EH (cell line): ENCODE results near the gene GNPTAB.

Experiments
- DNase-seq: peaks from one replicate; pipeline ENCODE4 v3.0.0-alpha.2; 2015; ENCODE audit warnings: low read depth

GNPTAB gene

DNA sequence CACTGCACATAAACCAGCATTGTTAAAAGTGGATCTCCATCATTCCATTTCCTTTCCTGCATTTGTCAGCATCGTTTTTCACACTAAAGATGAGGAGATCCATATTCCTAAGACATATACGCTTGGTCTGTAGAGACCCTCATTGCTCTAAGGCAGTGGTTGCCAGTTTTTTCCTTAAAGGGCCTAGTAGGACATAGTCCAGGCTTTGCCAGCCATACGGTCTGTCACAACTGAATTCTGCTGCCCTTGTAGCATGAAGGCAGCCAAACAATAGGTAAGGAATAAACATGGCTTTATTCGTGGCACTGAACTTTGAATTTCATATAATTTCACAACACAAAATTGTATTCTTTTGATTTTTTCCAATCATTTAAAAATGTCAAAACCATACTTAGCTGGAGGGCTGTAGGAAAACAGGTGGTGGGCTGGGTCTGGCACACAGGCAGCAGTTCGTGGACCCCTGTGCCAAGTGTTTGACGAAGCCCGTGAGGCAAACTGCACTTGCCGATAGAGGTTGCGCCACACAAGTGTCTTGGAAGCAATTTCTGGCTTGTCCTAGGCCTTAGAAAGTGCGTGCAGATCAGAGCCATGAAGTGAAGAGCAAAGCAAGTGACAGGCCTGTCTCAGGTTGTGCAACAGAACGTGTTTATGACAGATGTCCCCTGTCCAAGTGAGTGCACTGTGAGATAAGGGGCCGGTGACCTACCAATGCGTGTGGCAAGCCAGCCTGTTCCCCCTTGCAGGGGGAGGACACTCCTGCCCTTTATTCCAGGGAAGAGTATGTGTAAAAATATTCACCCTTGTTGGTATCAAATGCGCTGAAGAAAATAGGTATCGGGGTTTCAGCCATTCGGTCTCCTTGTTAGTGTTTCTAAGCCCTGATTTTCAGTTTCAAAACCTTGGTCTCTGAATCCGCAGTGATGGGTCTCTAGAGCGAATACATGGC lies 134.2 kb downstream of the GNPTAB start:
- DNase-seq: no peak

GRCh38 chr12:101695706-101696105 lies 135.1 kb downstream of the GNPTAB start:
- DNase-seq: no peak
